ENCODE results near the gene CNGA3. TPM values are rescaled to one million over a fixed set of nuclear protein-coding genes. Genes with fewer than 3 reads are reported as not detected.
"Not testable (repeated sequence)": the region's sequence is repeated elsewhere in the genome, so short reads cannot be mapped to it uniquely, and the experiment has no call there.

The CNGA3 gene
- total and polyA plus RNA-seq, 2 of the 4 experiments (the other 2 are of a cell fraction): under 0.01 TPM; not detected in 1

DNA sequence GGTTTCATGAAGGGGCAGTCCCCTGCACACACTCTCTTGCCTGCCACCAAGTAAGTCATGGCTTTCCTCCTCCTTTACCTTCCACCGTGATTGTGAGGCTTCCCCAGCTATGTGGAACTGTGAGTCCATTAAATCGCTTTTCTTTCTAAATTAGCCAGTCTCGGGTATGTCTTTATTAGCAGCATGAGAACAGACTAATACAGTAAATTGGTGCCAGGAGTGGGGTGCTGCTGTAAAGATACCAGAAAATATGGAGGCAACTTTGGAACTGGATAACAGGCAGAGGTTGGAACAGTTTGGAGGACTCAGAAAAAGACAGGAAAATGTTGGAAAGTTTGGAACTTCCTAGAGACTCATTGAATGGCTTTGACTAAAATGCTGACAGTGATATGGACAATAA lies 26.1 kb upstream of the CNGA3 start:
- H4K8ac ChIP-seq (ENCODE audit: low read depth in 2 of 2, low read length in 2 of 2); H3K14ac ChIP-seq (replicated peaks; ENCODE audit: low read depth, low read length); POLR2A ChIA-PET (ENCODE audit: unreplicated experiment); BruUV-seq (replicated peaks); H3K4ac ChIP-seq (ENCODE audit: low read depth, low read length); H4K20me1 ChIP-seq (ENCODE audit: insufficient read depth, low read length); ATAC-seq (ENCODE audit: low read depth); H3K56ac ChIP-seq (ENCODE audit: extremely low read depth, insufficient read depth, low read length); H4K5ac ChIP-seq (ENCODE audit: low read depth, low read length); H4K91ac ChIP-seq (ENCODE audit: insufficient read depth, low read depth, low read length); CTCF ChIA-PET; H3K27ac ChIP-seq (ENCODE audit: insufficient read depth, low read length); H3K4me2 ChIP-seq (ENCODE audit: low read depth, low read length); H3K36me3 ChIP-seq (ENCODE audit: control insufficient read depth, insufficient read depth, low read length); H2AK9ac ChIP-seq (replicated peaks; ENCODE audit: low read depth, low read length, poor library complexity); H3K4me3 ChIP-seq (ENCODE audit: insufficient read depth, low read depth, low read length); H2AK5ac ChIP-seq (ENCODE audit: low read depth, low read length); intact Hi-C loops (cut with micrococcal nuclease); H3K27me3 ChIP-seq (ENCODE audit: control insufficient read depth, insufficient read depth, low read length); H3K4me1 ChIP-seq (ENCODE audit: control insufficient read depth, insufficient read depth, low read length); H2BK5ac ChIP-seq (ENCODE audit: low read depth, low read length, poor library complexity, severe bottlenecking); in situ Hi-C loops (cut with MboI; ENCODE audit: low sequenced_read_pairs); H3K79me1 ChIP-seq (ENCODE audit: low read depth in 1 of 2, low read length in 2 of 2); H3K18ac ChIP-seq (ENCODE audit: low read depth, low read length); H2BK15ac ChIP-seq (ENCODE audit: low read depth, low read length); H3K23ac ChIP-seq (ENCODE audit: low read depth, low read length); DNase-seq; H3K9ac ChIP-seq (ENCODE audit: low read depth, low read length); H3K9me1 ChIP-seq (ENCODE audit: insufficient read depth, low read length); H2BK120ac ChIP-seq (ENCODE audit: low read depth, low read length); H3K9me3 ChIP-seq (ENCODE audit: control insufficient read depth, insufficient read depth, low read length); H2AFZ ChIP-seq (replicated peaks; ENCODE audit: low read length, poor library complexity); H2BK20ac ChIP-seq (ENCODE audit: low read depth, low read length); dilution Hi-C loops (cut with HindIII; ENCODE audit: low sequenced_read_pairs, unreplicated experiment): not testable (repeated sequence)
- WGBS, 2 experiments (ENCODE audit: extremely low coverage in 2 of 2, insufficient read length in 1 of 2): no CpG with 5 or more reads among the region's 3 CpGs

Data from IMR-90 (cell line).